LHCN-M2 (cell line): ENCODE measurements around the gene HMMR. TPM values are rescaled to one million over a fixed set of nuclear protein-coding genes. Genes with fewer than 3 reads are reported as not detected.

Experiments used
- DNase-seq: peaks from one replicate; pipeline ENCODE4 v3.0.0-alpha.2; 2012; ENCODE audit warnings: low read depth
- total RNA-seq: library from RNA; depleted of rRNA; stranded (reverse); fragments of >200 nt; gene quantifications from 2 replicates; pipeline ENCODE4 v1.2.3, GENCODE V29; 2014

The HMMR gene
- total RNA-seq, 1 experiment from 2014 or later, result 127 TPM

DNA sequence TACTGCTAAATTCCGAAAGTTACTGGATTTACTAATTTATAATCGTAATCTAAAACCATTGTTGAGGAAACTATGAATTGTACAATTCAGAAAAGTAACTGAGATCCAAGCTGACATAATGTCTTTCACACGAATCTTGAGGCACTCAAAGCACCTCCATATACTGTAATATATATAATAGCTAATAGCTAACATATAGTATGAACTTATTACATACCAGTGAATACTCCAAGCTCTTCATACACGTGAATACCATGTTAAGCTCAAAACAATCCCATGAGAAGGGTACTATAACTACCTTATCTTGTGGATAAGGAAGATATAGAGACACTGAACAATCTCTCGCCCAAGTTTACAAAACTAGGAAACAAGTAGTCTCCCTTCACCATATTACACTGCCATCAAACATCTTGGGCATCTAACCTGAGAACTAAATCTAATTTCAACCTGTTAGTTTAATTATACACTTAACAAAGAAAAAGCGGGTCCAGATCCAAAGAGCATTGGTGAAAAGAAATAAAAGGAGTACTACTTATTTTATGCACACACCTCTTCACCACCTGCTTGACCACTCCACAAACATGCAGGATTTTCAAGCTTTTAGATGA is 1.6 kb upstream of the HMMR start:
- DNase-seq, result no peak

DNA sequence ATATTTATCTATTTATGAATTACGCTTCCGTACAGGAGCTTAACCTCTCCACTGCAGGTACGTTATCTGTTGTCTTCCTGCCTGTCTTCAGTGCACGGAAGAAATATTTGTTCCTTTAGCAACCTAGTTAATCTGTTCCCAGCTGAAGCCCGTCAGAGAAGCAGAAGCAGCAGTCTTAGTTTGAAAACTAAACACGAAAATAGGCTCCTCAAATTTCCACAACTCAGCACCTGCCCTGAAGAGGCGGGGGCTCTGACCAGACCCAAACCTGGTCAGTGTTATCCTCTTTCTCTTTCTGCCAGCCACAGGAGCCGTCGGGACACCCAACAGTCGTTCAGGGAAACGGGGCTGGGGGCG is 992 bp upstream of the HMMR start:
- no peak for DNase-seq

DNA sequence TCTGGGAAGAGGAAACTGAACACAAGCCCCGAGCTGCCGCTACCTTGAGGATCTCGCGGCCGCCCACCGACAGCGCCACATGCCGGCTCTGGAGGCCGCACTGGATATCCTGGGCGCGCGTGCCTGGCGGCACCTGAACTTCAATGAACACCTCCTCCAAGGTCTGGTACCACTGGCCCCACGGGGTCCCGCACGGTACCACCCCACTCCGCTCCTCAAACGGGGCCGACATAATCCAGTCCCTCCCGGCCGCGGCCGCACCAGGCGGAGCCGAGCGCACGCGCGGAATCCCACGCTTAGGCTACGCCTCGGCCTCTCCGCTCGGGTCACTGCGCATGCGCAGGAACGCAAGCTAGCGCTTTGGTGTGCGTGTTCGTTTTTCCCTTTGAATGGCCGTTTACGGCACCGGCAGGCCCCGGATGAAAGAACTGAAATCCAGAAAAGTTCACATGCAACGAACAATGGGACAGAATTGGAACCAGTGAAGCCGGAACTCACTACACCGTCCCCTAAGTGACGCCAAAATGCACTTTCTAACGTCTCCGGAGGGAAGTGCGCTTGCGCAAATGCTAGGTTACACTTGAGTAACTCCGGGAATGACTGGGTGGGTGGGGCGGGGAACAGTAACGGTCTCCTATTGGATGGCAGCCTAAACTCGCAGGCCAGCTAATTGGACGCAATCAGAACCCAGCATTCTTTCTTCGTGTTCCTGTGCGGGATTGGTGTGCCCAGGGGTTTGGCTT is 442 bp upstream of the HMMR start, which contains the start of gene NUDCD2:
Gene NUDCD2, minus strand, starts transcription at position 284 of the 743 bp plus-strand sequence. Its CDS starts 52 bp downstream, at position 232.
- DNase-seq, result peak; percentile 99

DNA sequence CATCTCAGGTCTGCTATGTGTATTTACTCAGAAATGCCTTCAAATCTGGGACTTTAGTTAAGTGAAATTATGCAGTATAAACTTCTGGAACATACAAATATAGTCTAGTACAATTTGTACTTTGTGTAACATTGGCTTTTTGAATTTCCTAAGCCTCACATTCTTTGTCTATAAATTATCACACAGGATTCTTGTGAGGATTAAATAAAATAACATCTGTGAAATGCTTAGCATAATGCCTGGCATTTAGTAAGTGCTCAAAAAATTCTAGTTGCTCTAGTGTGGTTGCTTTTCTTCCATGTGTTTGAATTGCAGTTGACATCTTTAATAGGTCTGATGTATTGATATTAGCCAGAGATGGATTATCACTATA is 2.6 kb downstream of the HMMR start:
- DNase-seq, result peak; percentile 30

- DNase-seq, result no peak
Measured at GRCh38 chr5:163467682-163468081, 7.2 kb downstream of the HMMR start.

DNA sequence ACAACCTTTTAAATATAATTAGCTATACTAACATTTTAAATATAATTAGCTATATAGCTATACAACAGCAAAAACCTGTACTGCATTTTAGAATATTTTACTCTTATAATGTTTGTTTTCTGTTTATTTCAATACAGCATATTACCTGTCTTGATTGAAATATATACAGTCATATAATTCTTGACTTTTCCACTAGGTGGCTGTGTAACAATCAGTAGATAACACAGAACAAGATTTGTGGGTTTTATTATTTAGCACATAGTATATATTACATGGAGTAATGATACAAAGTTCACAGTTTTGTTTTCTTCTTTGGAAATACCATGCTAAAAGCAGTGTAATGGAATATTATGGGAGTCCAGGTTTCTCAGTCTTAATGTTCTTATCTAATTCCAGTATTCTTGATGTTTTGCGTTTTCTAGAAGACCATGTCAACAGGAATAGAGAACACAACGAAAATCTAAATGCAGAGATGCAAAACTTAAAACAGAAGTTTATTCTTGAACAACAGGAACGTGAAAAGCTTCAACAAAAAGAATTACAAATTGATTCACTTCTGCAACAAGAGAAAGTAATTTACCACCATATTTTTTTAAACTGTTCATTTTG is 13.3 kb downstream of the HMMR start:
- no peak for DNase-seq

DNA sequence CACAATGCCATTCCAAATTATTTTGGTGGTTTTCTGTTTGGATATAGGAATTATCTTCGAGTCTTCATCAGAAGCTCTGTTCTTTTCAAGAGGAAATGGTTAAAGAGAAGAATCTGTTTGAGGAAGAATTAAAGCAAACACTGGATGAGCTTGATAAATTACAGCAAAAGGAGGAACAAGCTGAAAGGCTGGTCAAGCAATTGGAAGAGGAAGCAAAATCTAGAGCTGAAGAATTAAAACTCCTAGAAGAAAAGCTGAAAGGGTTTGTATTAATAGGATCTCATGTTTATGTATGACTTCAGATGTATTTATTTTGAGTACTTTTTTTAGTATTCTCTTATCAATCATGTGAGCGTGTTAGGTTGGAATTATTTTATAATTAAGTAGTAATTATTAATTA is 15.0 kb downstream of the HMMR start:
- no peak for DNase-seq

DNA sequence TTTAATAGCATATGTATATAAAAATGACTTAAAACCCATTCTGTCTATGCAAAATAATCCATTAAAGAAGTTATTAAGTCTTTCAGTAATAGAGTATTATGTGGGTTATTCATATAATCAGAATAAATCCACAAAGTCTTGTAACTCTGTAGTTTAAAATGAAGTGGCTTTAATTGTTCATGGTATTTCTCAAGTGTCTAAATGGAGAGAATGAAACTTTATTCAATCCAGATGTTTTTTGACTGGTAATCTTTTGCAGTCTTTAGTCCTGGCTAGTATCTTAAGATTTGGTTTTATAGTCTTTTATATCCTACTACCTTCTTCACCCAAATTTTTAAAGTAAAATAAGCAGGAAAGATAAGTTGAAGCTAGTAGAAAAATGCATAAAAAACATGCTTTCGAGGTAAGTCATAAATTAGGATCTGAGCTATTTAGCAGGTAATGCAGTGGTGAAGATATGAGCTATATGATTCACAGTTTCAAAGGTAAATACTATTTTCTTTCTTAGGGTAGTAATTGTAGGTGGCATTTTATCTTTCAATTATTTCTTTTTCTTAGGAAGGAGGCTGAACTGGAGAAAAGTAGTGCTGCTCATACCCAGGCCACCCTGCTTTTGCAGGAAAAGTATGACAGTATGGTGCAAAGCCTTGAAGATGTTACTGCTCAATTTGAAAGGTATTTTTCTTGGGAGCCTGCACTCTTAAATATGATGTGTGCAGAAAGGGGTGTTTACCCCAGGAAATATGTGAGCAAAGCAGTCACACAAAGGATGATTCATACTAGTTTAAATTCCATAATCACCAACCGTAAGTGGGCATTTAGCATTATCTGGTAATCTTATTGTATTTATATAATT is 17.9 kb downstream of the HMMR start:
- DNase-seq, result no peak

DNA sequence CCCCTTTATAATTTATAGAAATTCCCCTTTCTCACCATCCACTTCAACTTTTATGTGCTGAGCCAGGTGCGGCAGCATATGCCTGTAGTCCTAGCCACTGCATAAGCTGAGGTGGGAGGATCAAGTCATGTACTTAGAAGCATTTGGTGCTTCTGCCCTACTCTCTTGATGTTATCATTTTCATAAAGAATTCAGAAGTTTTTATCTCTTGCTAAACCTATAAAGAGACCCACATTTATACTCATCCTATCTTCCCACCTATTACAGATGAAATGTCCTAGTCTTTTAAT is 18.5 kb downstream of the HMMR start:
- DNase-seq, result no peak

- peak; percentile 46 for DNase-seq
Measured at GRCh38 chr5:163489055-163489744, 28.8 kb downstream of the HMMR start.

DNA sequence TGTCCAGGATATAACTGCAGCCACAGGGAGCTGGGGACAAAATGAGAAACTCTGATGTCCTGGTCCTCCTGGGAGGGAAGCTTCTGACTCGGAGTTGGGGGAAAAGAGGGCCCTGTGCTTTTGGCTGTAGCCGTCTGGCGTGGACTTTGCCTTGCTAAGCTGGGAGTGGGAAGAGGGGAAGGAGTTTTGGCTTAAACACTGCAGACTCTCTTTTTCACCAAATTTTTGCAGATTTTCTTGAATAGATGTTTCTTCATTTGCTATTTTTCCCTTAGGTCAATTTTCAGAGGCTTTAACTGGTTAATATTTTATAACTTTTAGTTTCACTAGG is 29.3 kb downstream of the HMMR start:
- no peak for DNase-seq

DNA sequence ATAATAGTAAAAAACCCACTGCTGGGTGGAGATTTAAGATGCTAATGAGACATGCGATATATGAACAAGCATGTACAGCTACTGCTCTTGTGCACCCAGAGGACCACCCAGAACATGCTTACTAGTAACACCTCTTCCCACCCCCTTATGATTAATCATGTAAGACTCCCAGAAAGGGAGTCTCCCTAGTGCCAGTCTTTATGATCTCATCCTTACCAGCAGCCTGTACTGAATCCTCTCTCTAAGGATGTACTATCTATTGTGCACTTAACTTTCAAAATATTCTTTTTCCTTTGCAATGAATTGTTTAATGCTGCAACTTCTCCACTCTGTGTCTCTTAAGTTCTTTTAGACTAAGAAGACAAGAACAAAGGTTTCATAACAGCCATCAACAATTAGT is 35.9 kb downstream of the HMMR start:
- DNase-seq, result peak; percentile 30

DNA sequence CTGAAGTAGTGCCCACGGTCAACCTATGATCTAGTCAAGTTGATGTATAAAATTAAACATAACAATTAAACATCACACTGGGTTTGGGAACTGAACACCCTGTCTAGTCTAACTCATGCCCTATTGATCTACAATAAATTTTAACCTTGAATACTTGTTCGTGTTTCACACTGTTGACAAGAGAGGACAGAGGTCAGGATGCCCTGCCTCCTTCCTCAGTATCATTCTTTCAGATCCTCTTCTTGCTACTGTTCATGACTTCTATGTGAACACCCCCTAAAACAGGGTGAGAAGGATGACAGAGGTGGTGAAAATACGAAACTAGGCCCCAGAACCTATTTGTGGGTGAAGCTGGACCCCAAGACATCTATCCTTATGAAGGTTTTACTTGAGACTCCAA is 36.9 kb downstream of the HMMR start:
- no peak for DNase-seq

DNA sequence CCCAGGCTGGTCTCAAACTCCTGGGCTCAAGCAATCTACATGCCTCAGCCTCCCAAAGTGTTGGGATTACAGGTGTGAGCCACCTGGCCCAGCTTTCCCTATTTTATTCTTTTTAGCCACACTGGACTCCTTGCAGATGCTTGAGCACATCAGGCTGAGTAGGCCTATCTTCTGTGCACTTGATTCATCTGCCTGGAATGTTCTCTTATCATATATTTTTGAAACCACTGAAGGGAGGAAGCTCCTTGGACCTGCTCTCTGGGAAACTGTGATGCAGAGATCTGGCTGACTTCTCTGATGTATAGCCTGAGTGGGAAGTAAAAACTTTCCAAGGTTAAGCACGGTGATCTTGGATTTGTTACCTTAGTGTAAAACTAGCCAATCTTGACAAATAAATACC is 38.5 kb downstream of the HMMR start:
- DNase-seq, result peak; percentile 11

DNA sequence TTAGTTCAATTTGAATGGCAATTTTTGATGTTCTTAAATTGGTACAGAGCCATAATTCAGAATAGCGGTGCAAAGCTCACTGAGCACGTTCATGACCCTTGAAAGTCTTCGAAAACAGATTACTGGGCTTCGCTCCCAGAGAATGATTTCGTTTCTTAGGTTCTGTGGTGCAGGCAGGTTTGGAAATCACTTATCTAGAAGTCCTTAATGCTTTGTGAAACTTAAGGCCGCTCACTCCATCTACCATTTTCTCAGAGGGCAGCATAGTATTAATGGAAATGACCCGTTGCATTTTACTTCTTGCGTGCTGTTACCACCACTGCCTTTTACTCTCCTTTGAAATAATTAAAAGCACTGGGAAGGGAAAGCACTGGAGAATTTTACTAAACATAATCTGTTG is 42.1 kb downstream of the HMMR start:
- peak; percentile 4 for DNase-seq

DNA sequence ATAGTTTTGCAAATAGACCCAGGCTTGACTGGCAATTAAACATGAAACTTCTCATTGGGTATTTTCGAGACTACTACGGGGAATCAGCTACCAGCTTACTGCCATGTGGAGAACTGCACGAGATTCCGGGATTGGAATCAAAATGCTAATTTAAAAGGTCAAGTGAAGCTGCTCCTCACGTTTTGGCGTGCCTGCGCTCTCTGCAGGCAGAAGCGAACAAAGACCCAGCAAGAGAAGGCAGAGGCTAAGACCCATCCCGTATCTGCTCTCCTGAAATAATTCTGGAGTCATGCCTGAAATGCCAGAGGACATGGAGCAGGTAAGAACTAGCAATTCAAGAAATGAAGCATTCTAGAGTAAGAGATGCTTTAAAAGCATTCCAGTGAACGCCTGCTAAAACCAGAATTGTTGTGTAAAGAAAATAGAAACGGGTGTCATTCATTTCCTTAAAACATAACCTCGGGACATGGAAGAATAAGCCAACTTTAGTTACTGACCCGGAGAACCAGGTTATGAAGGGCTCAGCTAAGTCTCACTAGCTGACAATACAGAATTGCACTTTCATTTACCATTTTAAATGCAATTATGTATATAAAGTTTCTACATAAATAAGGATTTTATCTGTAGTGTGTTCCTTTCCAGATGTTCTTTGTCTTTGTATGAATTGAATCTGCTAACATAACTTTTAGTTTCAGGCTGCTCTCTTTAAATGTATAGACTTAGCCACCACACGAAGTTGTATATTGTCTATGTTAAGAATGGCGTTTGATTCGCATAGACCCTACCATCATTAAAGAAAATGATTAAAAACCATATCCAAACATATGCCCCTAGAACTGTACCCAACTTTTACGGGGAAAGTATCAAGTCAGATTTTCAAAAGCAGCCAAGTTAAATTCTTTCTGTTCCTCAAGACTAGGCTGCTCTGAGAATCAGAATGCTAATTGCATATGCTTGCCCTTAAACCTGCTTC is 43.0 kb downstream of the HMMR start:
- peak; percentile 92 for DNase-seq

DNA sequence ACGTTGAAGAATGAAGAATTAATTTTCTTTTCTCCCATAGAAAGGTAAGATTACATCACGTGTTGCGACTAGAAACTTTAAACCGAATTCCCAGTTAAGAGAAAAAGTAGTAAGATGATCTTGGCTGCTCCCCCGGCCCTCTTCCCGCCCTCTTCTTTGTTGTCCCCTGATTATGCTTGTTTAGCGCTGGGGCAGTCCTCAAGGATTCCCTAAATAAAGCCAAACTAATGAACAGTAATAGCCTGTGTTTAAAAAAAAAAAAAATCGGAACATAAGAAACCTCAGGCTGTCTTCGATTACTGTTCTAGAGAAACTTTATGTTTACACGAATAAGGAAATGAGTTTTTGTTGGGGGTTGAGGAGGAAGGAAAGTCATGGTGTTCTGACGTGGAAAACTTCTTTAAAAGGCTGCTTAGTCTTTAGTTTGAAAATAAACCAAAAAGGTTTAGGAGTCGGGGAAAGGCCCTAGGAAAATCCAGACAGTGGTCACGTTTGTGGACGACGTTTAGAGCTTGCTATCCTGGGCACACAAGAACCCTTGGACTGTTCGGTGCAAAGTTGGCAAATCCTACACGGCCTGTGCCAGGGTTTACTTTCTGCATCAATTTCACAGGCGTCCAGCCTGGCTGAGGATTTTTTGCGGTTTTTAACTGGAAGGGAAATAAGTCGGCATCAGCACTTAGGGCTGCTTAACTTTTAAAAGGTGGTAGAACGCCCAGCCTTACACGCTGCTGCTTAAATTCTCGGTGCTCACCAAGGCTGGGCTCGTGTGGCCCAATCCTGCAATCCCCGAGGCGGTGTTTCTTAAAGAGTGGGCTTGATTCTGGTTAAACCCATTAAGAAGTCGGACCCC is 43.9 kb downstream of the HMMR start:
- peak; percentile 61 for DNase-seq

- DNase-seq, result no peak
Measured at GRCh38 chr5:163505049-163505367, 44.6 kb downstream of the HMMR start.

GRCh38 chr5:163505368-163506094 is 45.1 kb downstream of the HMMR start, which contains the start of gene MAT2B:
Gene MAT2B (plus strand): TSS chr5:163505619. CDS start chr5:163505687, 68 bp downstream.
- peak; percentile 92 for DNase-seq
